HG03108 (cell line): ENCODE measurements around the gene HOXD11.
A peak's percentile ranks its signal among the peaks of the same experiment; 100 is the strongest.

ENCODE experiments used
- ATAC-seq: cut with Tn5 transposase; IDR thresholded peaks from one replicate; pipeline ENCODE4 v1.9.1; 2021; ENCODE audit warnings: moderate library complexity; ENCODE audit not compliant: unreplicated experiment

HOXD11 gene

DNA sequence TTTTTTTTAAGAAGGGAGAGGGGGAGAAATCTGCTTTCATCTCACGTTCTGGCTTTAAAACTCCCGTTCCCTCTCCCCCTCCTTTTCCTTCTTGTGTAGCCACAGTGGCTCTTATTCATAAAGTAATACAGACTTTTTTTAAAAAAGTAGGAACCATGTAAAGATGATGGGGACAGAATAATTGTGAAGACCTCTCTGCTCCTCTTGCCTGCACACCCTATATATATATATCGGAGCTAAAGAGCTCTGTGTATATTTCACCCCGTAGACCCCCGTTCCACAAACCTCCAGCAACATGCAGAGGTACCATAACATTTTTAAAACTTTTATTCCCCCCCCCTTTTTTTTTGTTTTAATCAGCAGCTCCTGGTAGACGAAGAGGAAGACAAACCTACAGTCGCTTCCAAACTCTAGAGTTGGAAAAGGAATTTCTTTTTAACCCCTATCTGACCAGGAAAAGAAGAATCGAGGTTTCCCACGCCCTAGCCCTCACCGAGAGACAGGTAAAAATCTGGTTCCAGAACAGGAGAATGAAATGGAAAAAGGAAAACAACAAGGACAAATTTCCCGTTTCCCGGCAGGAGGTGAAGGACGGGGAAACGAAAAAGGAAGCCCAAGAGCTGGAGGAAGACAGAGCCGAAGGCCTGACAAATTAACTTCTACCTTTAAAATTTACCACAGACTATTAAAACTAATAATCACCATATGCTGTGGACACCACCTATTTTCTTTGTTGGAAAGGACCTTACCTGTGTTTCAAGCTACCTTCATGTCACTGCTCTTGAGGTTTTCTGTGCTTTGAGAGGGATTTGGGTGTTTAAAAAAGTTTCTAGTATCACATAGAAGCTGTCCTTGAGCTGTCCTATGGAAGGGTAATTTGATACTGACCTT, 24.1 kb downstream of the HOXD11 start:
- ATAC-seq, result no peak

GRCh38 chr2:176131848-176132158, 24.7 kb downstream of the HOXD11 start:
- ATAC-seq, result no peak

GRCh38 chr2:176132205-176133171, 25.4 kb downstream of the HOXD11 start:
- no peak for ATAC-seq

GRCh38 chr2:176133389-176133788, 26.3 kb downstream of the HOXD11 start:
- ATAC-seq, result no peak

DNA sequence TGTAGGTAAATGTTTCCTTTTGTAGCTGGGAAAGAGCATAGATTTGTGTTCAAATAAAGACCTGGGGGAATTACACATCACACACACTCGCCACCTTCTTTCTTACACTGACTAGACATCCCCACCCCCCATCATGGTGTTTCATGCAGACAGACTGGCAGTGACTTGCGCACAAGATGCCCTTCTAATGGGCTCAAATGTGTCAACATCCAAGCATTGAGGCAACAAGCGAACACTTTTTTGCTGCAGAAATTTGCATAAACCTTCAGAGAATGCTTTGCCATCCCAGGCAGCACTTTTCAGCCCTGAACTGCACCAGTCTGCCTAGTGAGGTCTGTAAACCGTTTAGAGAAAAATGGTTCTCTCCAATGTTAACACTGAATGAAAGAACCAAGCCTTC, 27.0 kb downstream of the HOXD11 start:
- no peak for ATAC-seq

DNA sequence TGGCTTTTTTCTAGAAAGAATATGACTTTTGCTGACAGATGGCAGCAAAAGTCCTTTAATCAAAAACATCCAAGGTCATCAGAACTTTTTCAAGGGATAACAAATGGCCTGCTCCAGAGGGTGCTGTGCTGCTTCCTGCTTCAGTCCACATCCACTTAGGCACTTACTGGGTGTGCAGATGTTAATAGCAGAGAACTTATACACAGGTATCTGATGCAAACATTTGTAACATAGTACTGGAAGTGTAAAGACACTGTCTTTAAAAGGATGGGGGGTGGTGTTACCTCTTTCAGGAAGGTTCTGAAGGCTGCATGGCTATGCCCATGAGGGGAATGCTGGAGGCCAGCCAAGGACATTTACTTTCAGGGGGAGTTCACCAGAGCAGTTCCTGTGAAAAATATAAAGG, 28.0 kb downstream of the HOXD11 start:
- ATAC-seq, result no peak

- no peak for ATAC-seq
Observed at GRCh38 chr2:176136374-176137251, 29.5 kb downstream of the HOXD11 start.

DNA sequence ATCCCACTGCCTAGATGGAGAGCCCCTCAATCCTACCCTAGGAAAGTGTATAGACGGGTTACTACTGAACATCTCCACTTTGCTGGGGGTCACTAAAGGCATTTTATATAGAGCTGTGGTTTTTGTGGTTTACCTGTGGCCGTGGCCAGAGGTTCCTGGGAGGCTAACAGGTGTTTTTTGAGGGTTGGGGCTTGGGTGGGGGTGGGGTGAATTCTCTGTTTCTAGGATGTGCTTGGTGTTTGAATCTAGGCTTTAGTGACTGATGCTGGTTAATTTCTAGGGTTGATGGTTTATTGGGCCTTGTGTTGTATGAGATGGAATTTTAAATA, 30.1 kb downstream of the HOXD11 start:
- ATAC-seq, result no peak

GRCh38 chr2:176137906-176138305, 30.8 kb downstream of the HOXD11 start:
- no peak for ATAC-seq

- ATAC-seq, result no peak
Observed at GRCh38 chr2:176138526-176138922, 31.4 kb downstream of the HOXD11 start.

DNA sequence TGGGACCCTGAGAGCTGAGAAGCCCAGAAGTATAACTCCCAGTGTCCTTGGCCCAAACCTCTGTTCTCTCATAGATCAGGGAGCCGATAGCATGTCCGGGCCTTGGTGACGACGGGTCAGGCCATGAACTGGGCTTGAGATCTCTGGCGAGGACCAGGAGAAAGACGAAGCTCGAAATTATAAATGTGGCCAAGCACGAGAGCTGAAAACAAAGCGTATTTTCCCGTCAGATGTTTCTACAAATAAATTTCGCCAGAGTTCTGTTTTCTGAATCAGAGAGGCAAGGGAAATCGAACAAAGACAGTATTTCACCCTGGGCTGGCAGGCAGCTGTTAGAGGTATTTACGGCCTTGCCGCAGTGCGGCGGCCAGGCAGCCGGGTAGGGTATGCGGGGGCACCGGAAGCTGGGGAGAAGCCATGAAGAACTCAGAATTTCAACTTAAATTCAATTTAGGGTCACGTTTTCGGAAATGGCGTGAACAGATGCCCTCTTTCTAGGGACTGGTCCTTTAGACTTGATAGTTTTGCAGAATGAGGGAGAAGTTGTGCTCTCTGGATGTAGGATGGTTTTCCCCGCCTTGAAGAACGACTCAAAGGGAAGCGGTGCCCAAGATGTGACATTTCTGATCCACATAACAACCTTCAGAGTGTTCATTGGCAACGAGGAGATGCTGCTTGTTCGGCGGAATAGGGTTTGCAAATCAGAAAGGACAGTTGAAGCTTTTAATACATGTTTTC, 32.0 kb downstream of the HOXD11 start:
- no peak for ATAC-seq

DNA sequence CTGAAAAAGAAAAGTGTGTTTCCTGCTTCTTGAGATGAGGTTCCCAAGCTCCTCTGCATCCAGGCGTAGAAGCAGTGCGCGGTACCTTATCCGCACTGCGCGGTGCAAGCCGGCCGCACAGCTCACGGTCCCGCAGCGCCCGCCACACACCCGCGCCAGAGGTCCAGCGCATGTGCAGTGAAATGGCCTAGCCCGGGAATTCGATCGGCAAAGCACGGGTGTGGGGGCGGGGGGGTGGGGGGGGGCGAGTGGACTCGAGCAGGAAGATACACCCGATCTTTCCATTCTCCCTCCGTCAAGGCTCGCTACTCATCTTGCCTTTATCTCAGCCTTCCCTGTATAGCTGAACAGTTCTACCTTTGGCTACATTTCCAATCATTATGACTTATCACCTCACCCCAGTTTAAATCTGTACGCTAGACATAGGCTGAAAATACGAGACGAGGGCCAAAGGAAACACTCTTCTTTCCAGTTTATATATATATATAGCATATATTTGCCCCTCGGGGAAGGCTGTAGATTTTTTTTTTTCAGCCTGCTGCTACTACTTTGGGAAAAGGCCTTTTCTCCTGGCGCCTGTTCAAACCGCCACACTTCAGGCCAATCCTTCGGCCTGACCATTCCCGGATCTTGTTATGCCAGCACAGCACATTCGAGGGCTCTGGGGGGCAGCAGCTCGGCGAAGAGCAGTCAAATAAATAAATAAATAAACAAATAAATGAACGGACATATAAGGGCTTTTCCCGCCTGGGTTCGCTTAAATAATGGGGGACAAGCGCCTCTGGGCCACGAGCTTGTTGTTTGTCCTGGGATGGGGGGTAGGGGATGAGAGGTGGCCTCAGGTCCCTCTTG, 32.8 kb downstream of the HOXD11 start:
- ATAC-seq, result no peak

DNA sequence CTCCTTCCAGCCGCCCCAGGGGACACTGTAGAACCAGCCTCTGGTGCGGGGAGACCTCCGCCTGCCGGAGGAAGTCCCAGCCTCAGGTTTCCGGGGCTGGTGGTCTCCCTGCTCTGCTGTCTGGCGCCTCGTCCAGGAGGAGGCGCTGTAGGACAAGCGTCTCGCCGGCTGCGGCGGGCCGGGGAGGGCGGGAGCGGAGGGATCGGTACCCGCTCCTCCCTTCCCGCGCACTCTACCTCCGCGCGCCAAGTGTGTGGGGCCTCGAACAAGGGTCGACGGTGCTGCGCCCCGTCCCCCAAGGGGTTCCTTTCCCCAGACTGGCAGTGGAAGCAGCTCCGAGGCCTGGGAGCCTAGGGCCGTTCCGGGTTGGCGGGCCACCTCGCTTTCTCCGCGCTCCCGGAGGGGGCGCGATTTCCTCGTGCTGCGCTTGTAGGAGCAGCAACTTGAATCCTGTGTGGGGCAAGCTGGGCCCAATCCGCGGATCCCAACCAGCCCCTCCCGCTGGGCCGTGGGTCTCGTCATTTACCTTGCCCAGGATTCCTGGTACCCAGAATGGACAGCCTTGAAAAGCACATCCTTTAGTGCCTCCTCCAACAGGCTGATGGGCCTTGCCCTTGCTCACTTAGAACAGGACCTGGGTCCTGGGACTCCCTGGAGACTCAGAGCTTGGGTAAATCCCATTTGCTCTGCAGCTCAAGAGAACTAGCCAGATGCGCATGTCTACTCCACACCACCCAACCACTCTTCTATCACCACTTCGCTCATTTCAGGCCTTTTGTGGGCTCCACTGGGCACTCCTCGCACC, 33.6 kb downstream of the HOXD11 start:
- ATAC-seq, result peak; percentile 90

DNA sequence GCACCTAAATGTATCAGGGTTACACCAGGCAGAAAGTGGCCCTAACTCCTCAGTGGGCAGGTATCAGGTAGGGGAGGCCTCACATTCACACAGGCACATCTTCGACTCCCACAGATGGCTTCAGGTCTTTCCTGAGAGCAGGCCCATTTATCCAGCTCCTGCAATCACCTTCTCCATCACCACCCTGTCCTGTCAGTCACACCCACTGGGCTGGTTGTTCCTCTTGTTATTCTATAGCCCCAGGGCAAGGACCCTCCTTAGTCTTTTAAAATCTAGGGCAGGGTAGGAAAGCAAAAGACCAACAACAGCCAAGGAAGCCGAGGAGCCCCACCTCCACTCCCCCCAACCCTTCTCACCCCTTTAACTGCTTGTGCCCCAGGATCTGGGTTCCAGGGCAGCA, 35.2 kb downstream of the HOXD11 start:
- no peak for ATAC-seq

- no peak for ATAC-seq
Observed at GRCh38 chr2:176145085-176145969, 38.2 kb downstream of the HOXD11 start.

DNA sequence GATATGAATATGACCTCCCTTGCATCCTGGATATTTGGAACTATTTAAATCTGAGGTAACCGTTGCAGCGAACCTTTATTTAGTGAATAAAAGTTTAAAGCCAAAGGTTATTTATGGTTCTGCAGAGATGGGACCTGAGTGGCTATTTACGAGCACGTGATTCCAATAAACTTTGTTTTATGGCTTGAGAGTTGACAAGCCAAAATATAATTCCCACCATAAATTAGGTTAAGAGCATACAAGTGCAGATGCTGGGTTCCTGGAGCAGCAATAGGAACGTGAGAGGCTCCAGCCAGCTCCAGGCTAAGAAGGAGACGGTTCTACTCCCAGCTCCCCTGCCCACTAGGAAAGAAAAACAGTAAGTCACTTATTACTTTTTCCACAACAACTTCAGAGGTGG, 39.0 kb downstream of the HOXD11 start:
- ATAC-seq, result no peak

- ATAC-seq, result no peak
Observed at GRCh38 chr2:176146645-176147044, 39.6 kb downstream of the HOXD11 start.
